Muscle of leg (tissue), 11 donors: Measurements from ENCODE around the gene PGC. TPM values are rescaled to one million over a fixed set of nuclear protein-coding genes. Genes with fewer than 3 reads are reported as not detected.

Experiments used
- DNase-seq: peaks from one replicate; pipeline ENCODE4 v3.0.0; 2013
- H3K27ac ChIP-seq: one replicate; pipeline ENCODE4 v1.5.1; 2013; ENCODE audit warnings: mild to moderate bottlenecking, low read length, control low read depth
- H3K27me3 ChIP-seq: one replicate; pipeline ENCODE4 v1.6.1; 2013; ENCODE audit warnings: low read length; ENCODE audit not compliant: control insufficient read depth, insufficient read depth
- H3K36me3 ChIP-seq: one replicate; pipeline ENCODE4 v1.6.1; 2013; ENCODE audit warnings: low read length; ENCODE audit not compliant: control insufficient read depth, insufficient read depth
- H3K4me1 ChIP-seq: one replicate; pipeline ENCODE4 v1.6.1; 2013; ENCODE audit warnings: low read length; ENCODE audit not compliant: control insufficient read depth, insufficient read depth
- H3K4me3 ChIP-seq: one replicate; pipeline ENCODE4 v1.5.1; 2013; ENCODE audit warnings: low read length, control low read depth
- H3K9me3 ChIP-seq: replicated peaks from 2 replicates; pipeline ENCODE4 v1.6.1; 2013; ENCODE audit warnings: low read depth, low read length; ENCODE audit not compliant: control insufficient read depth
- WGBS: methylation state at CpG from one replicate; pipeline ENCODE4 v1.1.5; 2013; ENCODE audit warnings: missing lambda C conversion rate; ENCODE audit not compliant: insufficient coverage; 5-methylcytosine and 5-hydroxymethylcytosine counted together
- polyA plus RNA-seq, 8 donors: library from polyadenylated mRNA; unstranded; fragments of 120-200 nt; gene quantifications; one replicate each; pipeline versions ENCODE4 v1.2.1 to v1.2.3, GENCODE V29; 2013; ENCODE audit warnings: inconsistent platforms in 1 of 8, low replicate concordance in 1 of 8; ENCODE audit not compliant: insufficient read length in 8 of 8, insufficient read depth in 1 of 8
- total RNA-seq: library from RNA; stranded (reverse); fragments of 120-200 nt; gene quantifications from one replicate; pipeline ENCODE4 v1.2.4, GENCODE V29; 2013

Gene PGC
- total and polyA plus RNA-seq, 9 donors = 0.21 to 0.41 (median 0.39) TPM; not detected in 6

- no peak overlapping the region for H3K27ac ChIP-seq
- no peak overlapping the region for H3K4me3 ChIP-seq
- H3K36me3 ChIP-seq = no peaks in the 10 kb centered on the region
- DNase-seq = no peak
- H3K9me3 ChIP-seq = no peaks in the 10 kb centered on the region
- H3K4me1 ChIP-seq = peaks cover 6% of the 10 kb centered on the region
- 74% methylated on average over 10 of the region's 10 CpGs for WGBS
- peaks cover 2% of the 10 kb centered on the region for H3K27me3 ChIP-seq
Observed at GRCh38 chr6:41746107-41746506, 1.1 kb downstream of the PGC start.

DNA sequence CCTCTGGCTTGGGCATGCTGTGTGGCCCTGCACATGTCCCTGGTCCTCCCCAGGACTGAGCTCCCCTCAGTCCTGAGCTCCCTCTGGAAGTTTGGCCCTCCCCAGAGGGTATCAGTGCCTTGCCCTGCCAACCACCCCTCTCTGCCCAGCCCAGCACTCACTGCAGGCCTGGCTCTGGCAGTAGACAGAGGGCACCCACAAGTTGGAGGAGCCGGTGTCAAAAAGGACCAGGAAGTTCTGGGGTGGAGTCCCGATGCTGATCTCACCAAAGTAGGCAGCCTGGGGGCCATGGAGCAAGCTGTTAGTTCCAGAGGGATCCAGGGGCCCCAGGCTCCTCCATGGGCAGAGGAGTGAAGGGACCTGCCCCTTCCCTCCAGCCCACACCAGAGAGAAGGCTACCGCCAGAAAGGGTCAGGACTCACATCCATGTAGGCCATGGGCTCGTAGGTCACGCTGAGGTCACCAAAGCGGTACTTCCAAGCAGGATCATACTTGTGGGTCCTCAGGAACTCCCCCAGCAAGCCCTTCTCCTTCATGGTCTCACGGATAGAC is 2.9 kb downstream of the PGC start:
- H3K36me3 ChIP-seq = no peaks in the 10 kb centered on the region
- H3K27me3 ChIP-seq = peaks cover 2% of the 10 kb centered on the region
- H3K4me1 ChIP-seq = peaks cover 6% of the 10 kb centered on the region
- DNase-seq = no peak
- 77% methylated on average over 5 of the region's 7 CpGs for WGBS
- H3K4me3 ChIP-seq = no peak overlapping the region
- no peak overlapping the region for H3K27ac ChIP-seq
- no peaks in the 10 kb centered on the region for H3K9me3 ChIP-seq

GRCh38 chr6:41743406-41744235 is 3.6 kb downstream of the PGC start:
- Histone ChIP-seq H3K27ac (no peak overlapping the region), H3K4me3 (no peak overlapping the region), H3K4me1 (peaks cover 6% of the 10 kb centered on the region), H3K9me3 (no peaks in the 10 kb centered on the region), H3K36me3 (no peaks in the 10 kb centered on the region), H3K27me3 (peaks cover 2% of the 10 kb centered on the region)
- WGBS = 74% methylated on average over 5 of the region's 6 CpGs
- no peak for DNase-seq

GRCh38 chr6:41741625-41742490 is 5.3 kb downstream of the PGC start:
- no peaks in the 10 kb centered on the region for H3K36me3 ChIP-seq
- peaks cover 2% of the 10 kb centered on the region for H3K27me3 ChIP-seq
- H3K9me3 ChIP-seq = no peaks in the 10 kb centered on the region
- peaks cover 6% of the 10 kb centered on the region for H3K4me1 ChIP-seq
- H3K4me3 ChIP-seq = no peak overlapping the region
- 77% methylated on average over 17 of the region's 20 CpGs for WGBS
- no peak overlapping the region for H3K27ac ChIP-seq
- DNase-seq = no peak

DNA sequence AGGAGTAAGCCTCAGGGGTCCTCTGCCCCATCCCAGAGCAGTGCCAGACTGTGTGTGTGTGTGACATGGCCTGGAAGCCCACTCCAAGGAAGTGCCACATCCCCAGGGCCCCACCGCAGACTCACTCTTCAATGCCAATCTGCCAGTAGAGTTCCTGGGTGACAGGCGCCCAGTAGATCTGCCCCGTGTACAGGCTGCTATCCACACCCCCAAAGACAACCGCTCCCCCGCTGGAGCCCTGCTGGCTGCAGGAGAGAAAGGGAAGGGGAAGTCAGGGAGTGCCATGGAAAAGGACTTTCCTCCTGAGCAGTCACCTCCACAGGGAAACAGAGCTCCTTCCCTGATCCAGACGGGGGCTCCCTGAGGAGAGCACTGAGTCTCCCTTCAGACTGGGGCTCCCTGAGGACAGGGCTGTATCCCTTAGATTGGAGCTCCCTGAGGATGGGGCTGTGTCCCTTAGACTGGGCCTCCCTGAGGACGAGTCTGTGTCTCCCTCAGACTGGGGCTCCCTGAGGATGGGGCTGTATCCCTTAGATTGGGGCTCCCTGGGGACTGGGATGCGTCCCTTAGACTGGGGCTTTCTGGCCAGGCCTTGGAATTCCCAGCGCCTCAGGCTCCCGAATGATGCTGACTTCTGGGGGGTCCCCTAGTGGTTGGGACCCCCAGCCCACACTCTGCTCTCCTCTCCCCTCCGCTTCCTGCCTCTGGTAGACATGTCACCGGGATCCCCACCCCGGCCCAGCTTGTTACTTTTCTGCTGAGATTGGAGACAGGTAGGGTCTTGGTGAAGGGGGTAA is 6.6 kb downstream of the PGC start:
- Histone ChIP-seq H3K4me1 (peaks cover 10% of the 10 kb centered on the region), H3K36me3 (no peaks in the 10 kb centered on the region), H3K27me3 (no peaks in the 10 kb centered on the region), H3K4me3 (no peak overlapping the region), H3K27ac (no peak overlapping the region), H3K9me3 (no peaks in the 10 kb centered on the region)
- DNase-seq = no peak
- whole genome bisulfite sequencing = 33% methylated on average over 5 of the region's 13 CpGs

DNA sequence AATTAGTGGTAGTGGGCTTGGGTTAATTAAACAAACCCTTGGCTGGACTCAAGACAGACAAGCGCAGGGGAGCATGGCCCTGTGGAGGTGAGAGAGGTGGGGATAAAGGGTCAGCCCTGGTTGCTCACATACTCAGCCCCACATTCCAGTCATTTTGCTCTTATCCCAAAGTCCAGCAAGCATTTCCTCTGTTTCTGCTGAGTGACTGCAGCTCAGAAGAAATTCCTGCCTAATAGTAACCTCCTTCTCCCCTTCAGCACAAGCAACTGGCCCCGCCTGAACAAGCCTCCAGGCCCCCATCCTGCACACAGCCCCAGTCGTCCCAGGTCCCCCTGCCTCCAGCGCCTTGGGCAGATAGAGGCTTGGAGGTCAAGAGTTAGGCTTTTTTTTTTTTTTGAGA is 8.2 kb downstream of the PGC start:
- no peak for DNase-seq
- whole genome bisulfite sequencing = no CpG with 5 or more reads among the region's 4 CpGs
- H3K27me3 ChIP-seq = no peaks in the 10 kb centered on the region

GRCh38 chr6:41737591-41738130 is 9.5 kb downstream of the PGC start:
- no CpG with 5 or more reads among the region's 6 CpGs for WGBS
- Histone ChIP-seq H3K9me3 (no peaks in the 10 kb centered on the region), H3K4me3 (no peak overlapping the region)

More for the DNA sequence above, 8.2 kb downstream of the PGC start:
- Histone ChIP-seq H3K27ac (no peak overlapping the region), H3K4me1 (peaks cover 10% of the 10 kb centered on the region), H3K36me3 (no peaks in the 10 kb centered on the region), H3K9me3 (no peaks in the 10 kb centered on the region), H3K4me3 (no peak overlapping the region)

DNA sequence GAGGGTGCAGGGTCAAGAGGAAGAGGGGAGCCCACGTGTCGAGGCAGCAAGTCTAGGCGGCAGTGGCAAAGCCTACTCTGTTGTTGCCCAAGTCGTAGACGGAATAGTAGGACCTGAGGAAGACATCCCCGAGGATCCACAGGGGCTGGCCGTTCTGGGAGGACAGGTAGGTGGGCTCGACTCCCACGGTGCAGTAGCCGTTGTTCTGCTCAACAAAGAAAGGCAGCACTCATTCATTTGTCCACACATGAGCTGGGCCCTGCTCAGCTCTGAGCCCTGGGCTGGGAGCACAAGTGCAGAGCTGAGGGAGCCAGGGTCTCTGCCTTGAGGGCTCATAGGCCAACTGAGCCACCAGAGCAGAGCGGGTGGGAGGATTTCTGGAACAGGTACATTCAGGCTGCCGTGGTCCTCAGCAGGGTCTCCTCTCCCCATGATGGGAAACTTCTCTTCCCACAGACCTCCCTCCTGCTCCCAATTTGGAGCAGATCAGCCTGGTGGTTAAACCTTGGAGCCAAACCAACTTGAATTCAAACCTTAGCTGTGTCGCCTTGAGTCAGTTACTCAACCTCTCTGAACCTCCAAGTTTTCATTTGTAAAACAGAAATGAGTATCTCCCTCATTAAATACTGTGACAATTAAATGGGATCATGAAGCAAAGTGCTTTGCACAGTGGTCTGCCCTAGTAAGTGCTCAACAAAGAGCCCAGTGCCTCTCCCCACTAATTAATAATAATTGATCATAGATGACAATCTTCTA is 10.2 kb downstream of the PGC start:
- 91% methylated on average over 11 of the region's 13 CpGs for WGBS
- no peak for DNase-seq

More at GRCh38 chr6:41737591-41738130, 9.5 kb downstream of the PGC start:
- H3K4me1 ChIP-seq = peaks cover 23% of the 10 kb centered on the region
- no peaks in the 10 kb centered on the region for H3K27me3 ChIP-seq
- no peaks in the 10 kb centered on the region for H3K36me3 ChIP-seq
- DNase-seq = no peak
- no peak overlapping the region for H3K27ac ChIP-seq

GRCh38 chr6:41736186-41736733 is 10.9 kb downstream of the PGC start:
- Histone ChIP-seq H3K36me3 (no peaks in the 10 kb centered on the region), H3K9me3 (no peaks in the 10 kb centered on the region), H3K27ac (no peak overlapping the region), H3K4me3 (no peak overlapping the region), H3K4me1 (peaks cover 19% of the 10 kb centered on the region), H3K27me3 (no peaks in the 10 kb centered on the region)
- WGBS = 40% methylated on average over 1 of the region's 6 CpGs
- DNase-seq = no peak

More for the DNA sequence above, 10.2 kb downstream of the PGC start:
- Histone ChIP-seq H3K27ac (no peak overlapping the region), H3K4me3 (no peak overlapping the region), H3K27me3 (no peaks in the 10 kb centered on the region), H3K9me3 (no peaks in the 10 kb centered on the region), H3K4me1 (peaks cover 22% of the 10 kb centered on the region), H3K36me3 (no peaks in the 10 kb centered on the region)
